Duodenal mucosa (tissue), 2 donors: ENCODE results near the gene GNL3.

Source experiments
- H3K27ac ChIP-seq: one replicate; pipeline ENCODE4 v1.7.0; 2013; ENCODE audit warnings: low read depth, low read length
- H3K27me3 ChIP-seq, 2 donors: one replicate each; pipeline ENCODE4 v1.7.0; 2013; ENCODE audit warnings: low read length in 2 of 2, control low read depth in 1 of 2; ENCODE audit not compliant: insufficient read depth in 2 of 2, control insufficient read depth in 1 of 2
- H3K36me3 ChIP-seq, 2 donors: one replicate each; pipeline ENCODE4 v1.7.0; 2013; ENCODE audit warnings: low read length in 2 of 2, control low read depth in 1 of 2; ENCODE audit not compliant: insufficient read depth in 2 of 2, control insufficient read depth in 1 of 2
- H3K4me1 ChIP-seq, 2 donors: one replicate each; pipeline ENCODE4 v1.7.0; 2013; ENCODE audit warnings: low read length in 2 of 2, control low read depth in 1 of 2; ENCODE audit not compliant: insufficient read depth in 2 of 2, control insufficient read depth in 1 of 2
- H3K4me3 ChIP-seq, 2 donors: one replicate each; pipeline ENCODE4 v1.7.0; 2013; ENCODE audit warnings: low read length in 2 of 2, low read depth in 1 of 2
- H3K9ac ChIP-seq, 2 donors: one replicate each; pipeline ENCODE4 v1.7.0; 2013; ENCODE audit warnings: low read length in 2 of 2, low read depth in 1 of 2
- H3K9me3 ChIP-seq, 2 donors: one replicate each; pipeline ENCODE4 v1.7.0; 2013; ENCODE audit warnings: low read length in 2 of 2, control low read depth in 1 of 2; ENCODE audit not compliant: control insufficient read depth in 1 of 2

The GNL3 gene

DNA sequence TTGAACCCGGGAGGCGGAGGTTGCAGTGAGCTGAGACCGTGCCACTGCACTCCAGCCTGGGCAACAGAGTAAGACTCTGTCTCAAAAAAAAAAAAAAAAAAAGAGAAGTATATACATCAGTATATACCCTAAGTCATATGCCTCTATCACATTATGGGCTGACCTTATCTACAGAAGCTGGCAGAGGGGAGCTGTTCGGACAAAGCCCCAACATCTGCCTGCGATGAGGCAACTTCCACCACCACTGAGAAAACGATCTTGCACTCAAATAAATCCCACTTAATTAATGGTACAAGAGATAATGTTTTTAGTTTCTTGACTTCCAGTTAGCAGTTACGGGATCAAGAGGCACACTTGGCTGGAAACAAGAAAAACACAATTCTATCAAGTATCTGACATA, 17.5 kb downstream of the GNL3 start:
- no peaks in the 10 kb centered on the region for H3K9me3 ChIP-seq
- H3K36me3 ChIP-seq = peaks cover 5 to 9% of the 10 kb centered on the region in 2 donors
- no peak overlapping the region for H3K9ac ChIP-seq
- H3K27me3 ChIP-seq = no peaks in the 10 kb centered on the region
- H3K27ac ChIP-seq = no peak overlapping the region
- H3K4me3 ChIP-seq = peak overlapping the region in 1 of 2 donors; percentile 51
- H3K4me1 ChIP-seq = peaks cover 22 to 36% of the 10 kb centered on the region in 2 donors

DNA sequence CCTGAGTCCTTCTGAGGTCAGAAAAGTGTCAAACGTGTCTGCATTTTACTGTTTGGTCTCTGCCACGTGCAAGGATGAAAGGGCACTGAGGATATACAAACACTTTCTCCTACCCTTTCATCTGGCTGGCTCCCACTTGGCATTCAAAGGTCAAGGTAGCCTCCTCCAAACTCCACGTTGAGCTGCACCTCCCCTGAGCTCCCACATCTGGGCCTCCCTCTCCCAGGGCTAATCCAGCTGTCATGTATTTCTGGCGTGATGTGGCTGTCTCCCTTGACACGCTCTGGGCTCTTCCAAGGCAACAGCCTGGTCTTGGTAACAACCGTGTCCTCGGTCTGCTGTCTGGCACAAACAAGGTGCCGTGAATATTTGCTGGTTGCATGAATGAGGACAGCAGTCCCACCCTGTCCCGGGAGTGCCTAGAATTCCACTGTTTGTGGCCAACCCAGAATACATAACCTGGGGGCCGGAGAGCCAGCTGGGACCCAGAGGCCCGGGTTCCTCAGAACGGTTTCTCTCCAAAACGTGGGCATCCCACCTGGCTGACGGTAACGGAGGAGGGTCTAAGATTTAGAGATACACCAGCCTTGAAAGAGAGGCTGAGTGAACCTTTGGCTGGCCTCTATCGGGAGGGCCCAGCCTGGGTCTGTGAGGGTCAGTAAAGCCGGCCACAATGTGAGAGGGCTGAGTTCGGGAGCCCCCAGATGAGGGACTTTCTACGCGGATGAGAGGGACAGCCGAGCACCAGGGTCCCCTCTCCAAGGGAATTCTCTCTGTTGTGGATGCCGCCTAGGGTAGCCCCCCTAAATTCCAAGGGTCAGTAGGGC, 19.0 kb downstream of the GNL3 start:
- Histone ChIP-seq H3K9me3 (no peaks in the 10 kb centered on the region), H3K27ac (peak overlapping the region; percentile 91), H3K36me3 (peaks cover 2 to 16% of the 10 kb centered on the region in 2 donors), H3K4me1 (peaks cover 22 to 36% of the 10 kb centered on the region in 2 donors), H3K9ac (peak overlapping the region; percentile 84 to 87), H3K27me3 (no peaks in the 10 kb centered on the region), H3K4me3 (peak overlapping the region; percentile 93 to 94)

DNA sequence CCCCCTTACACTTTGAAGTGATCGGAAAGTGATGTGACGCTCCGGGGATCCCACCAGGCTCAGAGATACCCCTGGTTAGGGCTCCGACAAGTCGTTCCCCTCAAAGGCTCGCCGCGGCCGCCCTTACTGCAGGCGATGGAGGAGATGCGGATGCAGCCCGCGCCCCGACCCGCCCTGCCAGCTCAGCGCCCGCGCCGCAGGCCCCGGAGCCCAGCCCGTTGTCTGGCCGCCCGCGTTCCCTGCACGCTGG, 19.5 kb downstream of the GNL3 start:
- Histone ChIP-seq H3K4me1 (peaks cover 22 to 36% of the 10 kb centered on the region in 2 donors), H3K27me3 (no peaks in the 10 kb centered on the region), H3K27ac (peak overlapping the region; percentile 91), H3K36me3 (peaks cover 0 to 12% of the 10 kb centered on the region in 2 donors), H3K9ac (peak overlapping the region; percentile 84 to 87), H3K4me3 (peak overlapping the region; percentile 93 to 94), H3K9me3 (no peaks in the 10 kb centered on the region)

DNA sequence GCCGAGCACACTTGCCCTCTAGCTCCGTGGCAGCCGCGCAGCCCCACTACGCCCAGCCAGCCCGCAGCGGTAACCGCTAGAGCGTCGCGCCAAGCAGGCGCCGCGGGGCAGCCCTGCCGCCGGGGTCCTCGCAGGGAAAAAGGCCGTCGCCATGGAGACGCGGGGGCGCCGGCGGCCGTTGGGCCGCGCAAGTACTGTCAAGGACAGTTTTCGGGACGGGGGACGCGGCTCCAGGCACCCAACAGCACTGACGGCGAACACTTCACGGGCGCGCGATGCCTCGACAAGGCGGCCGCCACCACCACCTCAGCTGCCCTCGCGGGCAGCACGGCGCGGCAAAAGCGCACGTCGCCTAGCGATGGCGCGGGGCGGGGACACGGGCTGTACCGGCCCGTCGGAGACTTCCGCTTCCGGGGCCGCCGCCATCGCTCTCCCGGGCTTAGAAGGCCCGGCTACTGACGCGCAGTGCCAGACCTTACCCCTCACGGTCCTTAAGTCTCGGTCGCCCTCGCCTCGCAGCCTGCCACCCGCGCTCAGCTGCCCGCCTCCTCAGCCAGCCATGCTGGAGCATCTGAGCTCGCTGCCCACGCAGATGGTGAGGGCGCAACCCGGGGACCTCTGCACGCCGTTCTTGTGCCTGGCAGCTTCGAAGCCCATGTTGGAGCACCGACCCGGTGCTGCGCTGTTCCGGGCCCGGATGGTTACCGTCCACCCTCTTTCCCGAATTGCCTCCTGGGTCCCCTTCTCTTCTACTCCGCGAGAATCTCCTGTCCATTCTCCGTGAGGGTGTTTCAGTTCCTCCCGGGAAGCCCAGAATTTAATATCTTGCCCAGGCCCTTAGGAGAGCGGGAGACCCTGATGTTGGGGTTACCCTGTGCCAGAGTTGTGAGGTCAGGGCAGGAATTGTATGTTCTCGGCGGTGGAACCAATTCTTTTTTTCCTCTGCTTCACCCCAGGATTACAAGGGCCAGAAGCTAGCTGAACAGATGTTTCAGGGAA, 20.2 kb downstream of the GNL3 start, which contains the start of the genes GLT8D1 and SPCS1:
Gene GLT8D1, minus strand, starts transcription at position 104 of the 999 bp plus-strand sequence. CDS start 5,331 bp downstream, outside the sequence.
Gene SPCS1, plus strand, starts transcription at position 419 of the 999 bp plus-strand sequence. Its CDS starts 141 bp downstream, at position 560.
- Histone ChIP-seq H3K27ac (peak within 1 kb of the TSS; percentile 91), H3K36me3 (peaks cover 0 to 12% of the 10 kb centered on the region in 2 donors), H3K4me1 (peaks cover 22 to 36% of the 10 kb centered on the region in 2 donors), H3K4me3 (peak within 1 kb of the TSS; percentile 93 to 94), H3K9me3 (no peaks in the 10 kb centered on the region), H3K9ac (peak within 1 kb of the TSS; percentile 87 to 90), H3K27me3 (no peaks in the 10 kb centered on the region)

DNA sequence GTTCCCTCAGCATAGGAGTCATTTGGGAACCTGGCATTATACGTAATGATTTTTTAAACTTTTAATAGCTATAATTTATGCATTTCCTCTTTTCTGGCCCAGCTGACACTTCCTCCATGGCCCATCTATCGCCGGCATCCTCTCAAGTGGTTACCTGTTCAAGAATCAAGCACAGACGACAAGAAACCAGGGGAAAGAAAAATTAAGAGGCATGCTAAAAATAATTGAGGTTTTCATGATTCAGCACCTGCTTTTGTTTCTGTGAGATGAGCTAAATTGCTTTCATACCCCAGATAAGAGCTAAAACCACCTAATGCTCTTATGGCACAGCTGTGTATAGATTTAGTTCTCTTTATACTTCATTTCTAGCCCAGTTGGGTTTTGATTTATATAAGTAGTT, 21.8 kb downstream of the GNL3 start:
- H3K36me3 ChIP-seq = peaks cover 0 to 12% of the 10 kb centered on the region in 2 donors
- H3K4me1 ChIP-seq = peaks cover 22 to 36% of the 10 kb centered on the region in 2 donors
- H3K9me3 ChIP-seq = no peaks in the 10 kb centered on the region
- no peaks in the 10 kb centered on the region for H3K27me3 ChIP-seq
- peak overlapping the region in 1 of 2 donors; percentile 25 for H3K9ac ChIP-seq
- H3K4me3 ChIP-seq = peak overlapping the region; percentile 27 to 94
- H3K27ac ChIP-seq = no peak overlapping the region

DNA sequence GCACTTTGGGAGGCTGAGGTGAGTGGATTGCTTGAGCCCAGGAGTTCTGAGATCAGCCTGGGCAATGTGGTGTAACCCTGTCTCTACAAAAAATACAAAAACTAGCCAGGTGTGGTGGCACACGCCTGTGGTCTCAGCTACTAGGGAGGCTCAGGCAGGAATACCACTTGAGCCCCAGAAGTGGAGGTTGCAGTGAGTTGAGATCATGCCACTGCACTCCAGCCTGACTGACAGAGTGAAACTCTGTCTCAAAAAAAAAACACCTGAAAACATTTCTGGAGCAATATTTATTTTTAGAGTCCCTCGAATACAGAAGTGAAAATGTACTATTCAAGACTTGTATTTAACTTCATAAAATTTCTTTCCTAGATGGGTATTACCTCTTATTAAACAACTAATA, 24.7 kb downstream of the GNL3 start:
- Histone ChIP-seq H3K9me3 (no peaks in the 10 kb centered on the region), H3K4me3 (no peak overlapping the region), H3K27ac (no peak overlapping the region), H3K27me3 (no peaks in the 10 kb centered on the region), H3K36me3 (peaks cover 0 to 12% of the 10 kb centered on the region in 2 donors), H3K4me1 (peaks cover 8 to 18% of the 10 kb centered on the region in 2 donors), H3K9ac (no peak overlapping the region)

DNA sequence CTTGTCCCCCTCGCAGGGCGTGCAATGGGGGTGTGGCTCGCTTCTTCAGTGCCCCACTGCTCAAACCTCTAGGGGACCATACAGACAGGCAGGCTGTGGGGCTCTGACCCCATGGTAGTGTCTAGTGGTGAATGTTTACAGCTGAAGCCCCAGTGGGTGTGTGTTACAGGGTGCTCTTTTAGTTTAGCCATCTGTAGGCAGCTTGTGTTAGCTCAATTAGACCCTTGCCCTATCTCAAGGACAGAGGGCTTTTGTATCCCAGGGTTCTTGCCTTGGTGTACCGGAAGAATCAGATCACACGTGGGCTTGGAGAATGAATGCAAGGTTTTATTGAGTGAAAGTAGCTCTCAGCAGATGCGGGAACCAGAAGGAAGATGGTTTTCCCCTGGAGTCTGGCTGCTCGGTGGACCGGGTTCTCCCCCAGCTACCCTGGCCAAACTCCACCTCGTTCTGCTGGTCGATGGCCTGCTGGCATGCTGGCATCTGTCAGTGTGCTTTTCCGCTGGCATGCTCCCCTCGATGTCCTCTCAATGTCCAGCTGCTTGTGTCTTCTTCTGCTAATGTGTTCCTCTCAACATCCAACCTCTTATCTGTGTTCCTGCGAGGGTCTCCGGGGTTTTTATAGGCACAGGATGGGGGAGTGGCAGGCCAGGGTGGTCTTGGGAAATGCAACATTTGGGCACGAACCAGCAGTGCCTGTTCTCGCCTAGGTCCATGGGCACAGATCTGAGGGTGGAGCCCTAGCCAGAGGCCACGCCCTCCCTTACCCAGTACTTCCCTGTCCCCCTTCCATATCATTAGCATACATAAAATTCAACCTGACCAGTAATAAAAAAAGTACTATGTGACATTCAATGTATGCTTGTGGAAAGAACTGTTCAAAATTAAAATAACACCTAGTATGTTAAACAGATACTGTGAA, 26.7 kb downstream of the GNL3 start:
- H3K27ac ChIP-seq = no peak overlapping the region
- H3K9ac ChIP-seq = no peak overlapping the region
- peaks cover 0 to 12% of the 10 kb centered on the region in 2 donors for H3K36me3 ChIP-seq
- no peak overlapping the region for H3K4me3 ChIP-seq
- H3K4me1 ChIP-seq = peaks cover 4 to 7% of the 10 kb centered on the region in 2 donors
- H3K9me3 ChIP-seq = no peaks in the 10 kb centered on the region
- no peaks in the 10 kb centered on the region for H3K27me3 ChIP-seq

DNA sequence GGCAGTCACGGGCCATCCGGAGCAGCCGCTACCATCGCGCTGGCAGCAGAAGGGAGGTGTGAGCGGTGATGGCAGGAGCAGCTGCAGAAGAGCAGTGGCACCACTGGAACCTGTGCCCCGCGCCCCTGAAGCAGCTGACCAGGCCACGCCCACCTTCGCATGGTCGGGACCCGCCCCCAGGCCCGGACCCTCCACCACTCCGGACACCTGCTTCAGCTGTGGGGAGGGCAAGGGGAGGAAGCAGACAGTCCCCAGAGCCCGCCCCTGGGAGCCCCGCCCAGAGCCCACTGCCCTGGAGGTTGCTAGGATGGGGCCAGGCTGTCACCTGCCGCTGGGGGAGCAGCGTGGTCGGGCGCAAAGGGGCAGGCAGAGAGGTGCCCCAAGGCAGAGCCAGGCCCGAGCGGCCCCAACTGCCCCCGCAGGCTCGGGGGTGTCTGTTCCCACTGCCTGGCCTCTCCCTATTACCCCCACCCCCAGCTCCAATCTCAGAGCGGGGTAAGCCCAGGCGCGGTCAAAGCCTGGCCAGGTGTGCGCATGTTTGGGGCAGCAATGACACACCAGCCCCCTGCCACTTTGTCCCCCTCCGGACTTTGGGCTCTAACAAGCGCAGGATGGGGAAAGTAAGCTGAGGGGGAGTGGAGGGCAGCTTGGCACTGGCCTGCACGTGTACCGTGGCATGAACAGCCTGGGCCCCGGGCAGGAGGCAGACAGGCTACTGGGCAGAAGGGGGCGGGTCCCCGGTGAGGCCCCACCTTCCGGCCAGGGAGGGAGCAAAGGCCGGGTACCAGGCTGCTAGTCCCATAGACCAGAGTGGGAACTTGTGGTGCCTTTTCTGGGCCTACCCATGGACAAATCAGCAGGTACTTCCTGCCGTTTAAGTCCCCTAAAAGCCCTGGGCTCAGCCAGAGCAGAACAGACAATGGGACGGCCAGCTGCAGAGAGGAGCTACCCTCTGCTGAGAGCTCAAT, 28.8 kb downstream of the GNL3 start:
- Histone ChIP-seq H3K4me3 (peak overlapping the region; percentile 41 to 62), H3K36me3 (peaks cover 0 to 5% of the 10 kb centered on the region in 2 donors)

More for the DNA sequence above, 28.8 kb downstream of the GNL3 start:
- Histone ChIP-seq H3K4me1 (no peaks in the 10 kb centered on the region), H3K9me3 (no peaks in the 10 kb centered on the region), H3K27me3 (no peaks in the 10 kb centered on the region), H3K9ac (peak overlapping the region in 1 of 2 donors; percentile 47), H3K27ac (no peak overlapping the region)
